Measurements from ENCODE around the gene TUBA4B.

TUBA4B gene

DNA sequence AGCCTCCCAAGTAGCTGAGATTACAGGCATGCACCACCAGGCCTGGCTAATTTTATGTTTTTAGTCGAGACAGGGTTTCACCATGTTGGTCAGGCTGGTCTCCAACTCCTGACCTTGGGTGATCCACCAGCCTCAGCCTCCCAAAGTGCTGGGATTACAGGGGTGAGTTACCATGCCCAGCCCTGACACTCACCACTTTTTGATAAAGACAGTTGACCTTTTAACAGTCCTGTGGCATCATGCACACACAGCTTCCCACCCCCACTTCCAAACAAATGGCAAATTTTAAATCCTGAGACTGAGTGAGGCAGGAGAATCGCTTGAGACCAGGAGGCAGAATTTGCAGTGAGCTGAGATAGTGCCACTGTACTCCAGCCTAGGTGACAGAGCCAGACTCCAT, 20.0 kb downstream of the TUBA4B start:
- H3K9ac ChIP-seq (ENCODE audit: low read depth, low read length): no peak overlapping the region
- H3K27me3 ChIP-seq (ENCODE audit: insufficient read depth, low read length): peaks cover 12% of the 10 kb centered on the region; the same call in 1 of the 2 replicates
- no peaks in the 10 kb centered on the region for H3K36me3 ChIP-seq (ENCODE audit: insufficient read depth, low read depth, low read length)
- peaks cover 11% of the 10 kb centered on the region for H3K4me1 ChIP-seq (ENCODE audit: insufficient read depth, low read length)
- H3K4me3 ChIP-seq (ENCODE audit: low read length): no peak overlapping the region
- no peak overlapping the region for H3K27ac ChIP-seq (ENCODE audit: low read length)
- H3K9me3 ChIP-seq (ENCODE audit: insufficient read depth, low read depth, low read length): no peaks in the 10 kb centered on the region

- Histone ChIP-seq H3K27ac (ENCODE audit: low read length) (no peak overlapping the region), H3K9ac (ENCODE audit: low read depth, low read length) (no peak overlapping the region), H3K4me1 (ENCODE audit: insufficient read depth, low read length) (peaks cover 19% of the 10 kb centered on the region), H3K36me3 (ENCODE audit: insufficient read depth, low read depth, low read length) (no peaks in the 10 kb centered on the region), H3K27me3 (ENCODE audit: insufficient read depth, low read length) (peaks cover 20% of the 10 kb centered on the region; the same call in 1 of the 2 replicates), H3K4me3 (ENCODE audit: low read length) (no peak overlapping the region), H3K9me3 (ENCODE audit: insufficient read depth, low read depth, low read length) (no peaks in the 10 kb centered on the region)
Observed at GRCh38 chr2:219273937-219274336, 20.9 kb downstream of the TUBA4B start.

GRCh38 chr2:219274361-219274921, 21.4 kb downstream of the TUBA4B start:
- Histone ChIP-seq H3K4me1 (ENCODE audit: insufficient read depth, low read length) (peaks cover 19% of the 10 kb centered on the region), H3K9ac (ENCODE audit: low read depth, low read length) (no peak overlapping the region), H3K27ac (ENCODE audit: low read length) (no peak overlapping the region), H3K36me3 (ENCODE audit: insufficient read depth, low read depth, low read length) (no peaks in the 10 kb centered on the region), H3K27me3 (ENCODE audit: insufficient read depth, low read length) (peaks cover 20% of the 10 kb centered on the region; the same call in 1 of the 2 replicates), H3K4me3 (ENCODE audit: low read length) (no peak overlapping the region), H3K9me3 (ENCODE audit: insufficient read depth, low read depth, low read length) (no peaks in the 10 kb centered on the region)

DNA sequence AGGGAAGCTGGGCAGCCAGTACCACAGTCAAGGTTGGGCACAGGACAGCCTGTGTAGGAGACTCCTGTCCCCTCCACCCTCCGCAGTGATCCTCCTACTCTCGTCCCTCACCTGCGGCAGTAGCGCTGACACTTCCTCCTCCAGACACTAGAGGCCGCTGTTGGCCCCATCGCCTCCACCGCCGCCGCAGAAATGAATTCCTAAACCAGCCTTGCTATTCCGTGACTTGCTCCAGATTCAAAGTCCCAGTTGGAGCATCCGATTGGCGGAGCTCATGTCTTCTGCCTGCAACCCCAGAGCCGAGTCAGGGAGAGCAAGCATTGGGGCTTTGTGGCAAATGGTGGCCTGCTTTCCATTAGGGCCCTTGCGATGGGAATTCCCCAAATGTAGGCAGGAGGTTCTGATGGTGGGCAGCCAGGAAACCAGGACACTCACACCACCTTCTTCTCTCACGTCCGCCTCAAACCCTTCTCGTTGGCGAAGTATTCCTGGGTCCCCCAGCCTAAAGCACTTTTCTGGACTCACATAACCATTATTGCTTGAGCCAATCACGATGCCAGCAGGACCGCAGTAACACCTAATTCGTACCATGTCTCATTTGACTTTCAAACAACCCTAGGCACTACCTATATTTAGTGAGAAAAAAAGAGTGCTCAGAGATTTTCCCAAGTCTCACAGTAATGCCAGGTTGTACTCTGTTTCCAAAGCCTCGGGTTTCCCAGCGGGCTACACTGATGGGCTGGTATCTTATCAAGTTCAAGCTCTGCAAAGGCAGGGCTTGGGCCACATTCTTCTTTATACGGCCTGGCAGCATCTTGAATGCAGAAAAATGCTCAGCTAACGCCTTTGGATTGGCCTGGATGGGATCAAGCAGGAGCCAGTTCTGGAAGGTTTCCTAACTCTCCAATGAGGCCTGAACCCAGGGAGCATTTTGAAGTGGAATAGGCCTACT, 24.9 kb downstream of the TUBA4B start:
- Histone ChIP-seq H3K9ac (ENCODE audit: low read depth, low read length) (peak overlapping the region; percentile 74; the same call in 1 of the 2 replicates), H3K9me3 (ENCODE audit: insufficient read depth, low read depth, low read length) (no peaks in the 10 kb centered on the region), H3K36me3 (ENCODE audit: insufficient read depth, low read depth, low read length) (peaks cover 10% of the 10 kb centered on the region; the same call in 1 of the 2 replicates), H3K4me1 (ENCODE audit: insufficient read depth, low read length) (peaks cover 24% of the 10 kb centered on the region), H3K4me3 (ENCODE audit: low read length) (peak overlapping the region; percentile 80), H3K27me3 (ENCODE audit: insufficient read depth, low read length) (peaks cover 9% of the 10 kb centered on the region; the same call in 1 of the 2 replicates), H3K27ac (ENCODE audit: low read length) (no peak overlapping the region)

- no peaks in the 10 kb centered on the region for H3K9me3 ChIP-seq (ENCODE audit: insufficient read depth, low read depth, low read length)
- H3K36me3 ChIP-seq (ENCODE audit: insufficient read depth, low read depth, low read length): peaks cover 14% of the 10 kb centered on the region; the same call in 1 of the 2 replicates
- H3K4me3 ChIP-seq (ENCODE audit: low read length): peak overlapping the region; percentile 80
- peaks cover 9% of the 10 kb centered on the region; the same call in 1 of the 2 replicates for H3K27me3 ChIP-seq (ENCODE audit: insufficient read depth, low read length)
- H3K9ac ChIP-seq (ENCODE audit: low read depth, low read length): peak overlapping the region; percentile 74; the same call in 1 of the 2 replicates
- peaks cover 24% of the 10 kb centered on the region for H3K4me1 ChIP-seq (ENCODE audit: insufficient read depth, low read length)
- peak overlapping the region; percentile 39 for H3K27ac ChIP-seq (ENCODE audit: low read length)
Observed at GRCh38 chr2:219278655-219279150, 25.7 kb downstream of the TUBA4B start.

DNA sequence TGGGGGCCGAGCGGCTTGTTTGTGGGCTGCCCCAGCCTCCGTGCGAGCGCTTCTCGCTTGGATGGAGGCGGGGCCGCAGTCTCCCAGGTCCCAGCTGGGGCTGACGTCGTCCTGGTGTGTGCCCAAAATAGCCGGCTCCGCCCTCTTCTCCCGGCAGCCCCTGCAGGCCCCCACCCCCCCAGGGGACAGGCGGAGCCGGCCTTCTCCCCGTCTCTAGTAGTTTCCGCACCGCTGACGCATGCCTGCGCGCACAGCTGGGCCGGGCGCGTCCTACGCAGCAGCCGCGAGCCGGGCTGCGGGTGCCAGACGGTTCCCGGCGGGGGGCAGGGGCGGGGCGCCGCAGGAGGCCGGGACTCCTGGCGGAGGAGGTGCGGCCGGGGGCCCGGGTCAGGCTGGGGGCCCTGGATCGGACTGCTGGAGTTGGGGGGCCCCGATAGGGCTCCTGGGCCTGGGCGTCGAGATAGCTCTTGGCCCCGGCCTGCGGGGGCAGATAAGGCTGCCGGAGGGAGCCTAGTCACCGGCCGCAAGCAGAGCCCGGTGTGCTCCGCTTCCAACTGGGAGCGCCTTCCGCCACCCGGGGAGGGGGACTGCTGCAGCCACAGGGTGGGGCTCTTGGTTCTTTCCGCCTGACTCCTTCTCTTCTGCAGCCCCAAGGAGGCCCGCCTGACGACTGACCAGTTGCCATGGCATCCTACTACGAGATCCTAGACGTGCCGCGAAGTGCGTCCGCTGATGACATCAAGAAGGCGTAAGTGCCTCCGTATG, 26.3 kb downstream of the TUBA4B start, which contains the start of gene DNAJB2:
Gene DNAJB2, plus strand, starts transcription at position 216 of the 765 bp plus-strand sequence. Its CDS starts 468 bp downstream, at position 684.
- Histone ChIP-seq H3K27me3 (ENCODE audit: insufficient read depth, low read length) (peaks cover 9% of the 10 kb centered on the region; the same call in 1 of the 2 replicates), H3K36me3 (ENCODE audit: insufficient read depth, low read depth, low read length) (peaks cover 14% of the 10 kb centered on the region; the same call in 1 of the 2 replicates), H3K27ac (ENCODE audit: low read length) (peak within 1 kb of the TSS; percentile 39), H3K9ac (ENCODE audit: low read depth, low read length) (peak within 1 kb of the TSS; percentile 74; the same call in 1 of the 2 replicates), H3K4me1 (ENCODE audit: insufficient read depth, low read length) (peaks cover 24% of the 10 kb centered on the region), H3K9me3 (ENCODE audit: insufficient read depth, low read depth, low read length) (no peaks in the 10 kb centered on the region), H3K4me3 (ENCODE audit: low read length) (peak within 1 kb of the TSS; percentile 80)

DNA sequence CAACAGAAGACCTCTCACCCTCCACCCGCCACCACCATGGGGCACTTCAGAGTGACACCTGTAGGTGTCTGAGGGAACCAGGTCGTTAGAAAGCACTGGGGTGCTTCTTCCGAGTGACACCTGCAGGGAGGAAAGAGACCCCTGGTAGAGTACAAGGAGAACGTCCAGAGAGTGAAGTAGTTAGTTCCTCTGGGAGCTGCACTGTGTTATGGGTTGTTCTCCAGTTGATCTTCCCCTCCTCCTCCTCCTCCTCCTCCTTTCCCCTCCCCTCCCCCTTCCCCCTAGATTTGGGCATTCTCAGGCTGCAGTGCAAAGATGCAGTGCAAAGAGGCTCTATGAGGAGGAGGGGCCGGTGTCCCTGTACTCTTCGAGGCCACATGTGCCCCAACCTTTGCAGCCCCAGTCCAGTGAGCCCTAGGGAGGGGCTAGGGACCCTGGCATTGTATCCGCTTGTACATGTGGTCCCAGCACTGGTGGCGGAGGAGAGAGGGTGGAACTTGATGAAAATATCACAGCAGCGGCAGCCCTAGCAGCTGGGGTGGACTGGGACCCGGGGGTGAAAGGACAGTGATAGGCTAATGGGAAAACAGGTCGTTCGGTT, 27.0 kb downstream of the TUBA4B start:
- peaks cover 14% of the 10 kb centered on the region; the same call in 1 of the 2 replicates for H3K36me3 ChIP-seq (ENCODE audit: insufficient read depth, low read depth, low read length)
- no peaks in the 10 kb centered on the region for H3K9me3 ChIP-seq (ENCODE audit: insufficient read depth, low read depth, low read length)
- peak overlapping the region; percentile 80 for H3K4me3 ChIP-seq (ENCODE audit: low read length)
- H3K27ac ChIP-seq (ENCODE audit: low read length): no peak overlapping the region
- H3K27me3 ChIP-seq (ENCODE audit: insufficient read depth, low read length): peaks cover 9% of the 10 kb centered on the region; the same call in 1 of the 2 replicates
- H3K9ac ChIP-seq (ENCODE audit: low read depth, low read length): peak overlapping the region; percentile 52; the same call in 1 of the 2 replicates
- peaks cover 19% of the 10 kb centered on the region for H3K4me1 ChIP-seq (ENCODE audit: insufficient read depth, low read length)

GRCh38 chr2:219280651-219281050, 27.6 kb downstream of the TUBA4B start:
- H3K36me3 ChIP-seq (ENCODE audit: insufficient read depth, low read depth, low read length): peaks cover 14% of the 10 kb centered on the region; the same call in 1 of the 2 replicates
- H3K4me3 ChIP-seq (ENCODE audit: low read length): no peak overlapping the region
- no peaks in the 10 kb centered on the region for H3K9me3 ChIP-seq (ENCODE audit: insufficient read depth, low read depth, low read length)
- H3K27ac ChIP-seq (ENCODE audit: low read length): no peak overlapping the region
- H3K27me3 ChIP-seq (ENCODE audit: insufficient read depth, low read length): peaks cover 9% of the 10 kb centered on the region; the same call in 1 of the 2 replicates
- H3K9ac ChIP-seq (ENCODE audit: low read depth, low read length): no peak overlapping the region
- peaks cover 19% of the 10 kb centered on the region for H3K4me1 ChIP-seq (ENCODE audit: insufficient read depth, low read length)

DNA sequence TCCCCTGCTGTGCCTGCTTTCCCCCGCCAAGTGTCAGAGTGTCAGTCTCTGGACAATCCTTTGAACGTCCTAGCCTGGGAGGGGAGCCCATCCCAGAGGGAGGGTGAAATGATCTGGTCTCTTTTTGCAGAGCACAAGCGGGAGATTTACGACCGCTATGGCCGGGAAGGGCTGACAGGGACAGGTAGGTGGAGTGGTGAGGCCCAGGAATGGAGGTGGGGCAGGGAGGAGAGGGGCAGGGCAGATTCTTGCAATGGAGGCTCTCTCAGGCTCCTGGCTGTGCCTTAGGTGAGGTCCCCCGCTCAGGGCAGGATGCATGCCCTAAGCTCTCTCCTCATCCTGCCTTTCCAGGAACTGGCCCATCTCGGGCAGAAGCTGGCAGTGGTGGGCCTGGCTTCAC, 28.5 kb downstream of the TUBA4B start:
- no peaks in the 10 kb centered on the region for H3K9me3 ChIP-seq (ENCODE audit: insufficient read depth, low read depth, low read length)
- H3K27me3 ChIP-seq (ENCODE audit: insufficient read depth, low read length): peaks cover 9% of the 10 kb centered on the region; the same call in 1 of the 2 replicates
- peaks cover 19% of the 10 kb centered on the region for H3K4me1 ChIP-seq (ENCODE audit: insufficient read depth, low read length)
- no peak overlapping the region for H3K27ac ChIP-seq (ENCODE audit: low read length)
- no peak overlapping the region for H3K9ac ChIP-seq (ENCODE audit: low read depth, low read length)
- no peak overlapping the region for H3K4me3 ChIP-seq (ENCODE audit: low read length)
- H3K36me3 ChIP-seq (ENCODE audit: insufficient read depth, low read depth, low read length): peaks cover 14% of the 10 kb centered on the region; the same call in 1 of the 2 replicates

GRCh38 chr2:219282375-219282774, 29.3 kb downstream of the TUBA4B start:
- H3K4me3 ChIP-seq (ENCODE audit: low read length): no peak overlapping the region
- peaks cover 9% of the 10 kb centered on the region; the same call in 1 of the 2 replicates for H3K27me3 ChIP-seq (ENCODE audit: insufficient read depth, low read length)
- H3K9ac ChIP-seq (ENCODE audit: low read depth, low read length): no peak overlapping the region
- no peak overlapping the region for H3K27ac ChIP-seq (ENCODE audit: low read length)
- H3K4me1 ChIP-seq (ENCODE audit: insufficient read depth, low read length): peaks cover 15% of the 10 kb centered on the region
- peaks cover 14% of the 10 kb centered on the region; the same call in 1 of the 2 replicates for H3K36me3 ChIP-seq (ENCODE audit: insufficient read depth, low read depth, low read length)
- H3K9me3 ChIP-seq (ENCODE audit: insufficient read depth, low read depth, low read length): no peaks in the 10 kb centered on the region
